Measurements from ENCODE around the gene CLEC11A. TPM values are rescaled to one million over a fixed set of nuclear protein-coding genes. Genes with fewer than 3 reads are reported as not detected.
A peak's percentile ranks its signal among the peaks of the same experiment; 100 is the strongest.

CLEC11A gene
- total and polyA plus RNA-seq, 9 of the 15 experiments (the other 6 are each of a cell fraction or from before 2014, with no cell fraction given), result 0.39 to 43.9 (median 3.4) TPM

DNA sequence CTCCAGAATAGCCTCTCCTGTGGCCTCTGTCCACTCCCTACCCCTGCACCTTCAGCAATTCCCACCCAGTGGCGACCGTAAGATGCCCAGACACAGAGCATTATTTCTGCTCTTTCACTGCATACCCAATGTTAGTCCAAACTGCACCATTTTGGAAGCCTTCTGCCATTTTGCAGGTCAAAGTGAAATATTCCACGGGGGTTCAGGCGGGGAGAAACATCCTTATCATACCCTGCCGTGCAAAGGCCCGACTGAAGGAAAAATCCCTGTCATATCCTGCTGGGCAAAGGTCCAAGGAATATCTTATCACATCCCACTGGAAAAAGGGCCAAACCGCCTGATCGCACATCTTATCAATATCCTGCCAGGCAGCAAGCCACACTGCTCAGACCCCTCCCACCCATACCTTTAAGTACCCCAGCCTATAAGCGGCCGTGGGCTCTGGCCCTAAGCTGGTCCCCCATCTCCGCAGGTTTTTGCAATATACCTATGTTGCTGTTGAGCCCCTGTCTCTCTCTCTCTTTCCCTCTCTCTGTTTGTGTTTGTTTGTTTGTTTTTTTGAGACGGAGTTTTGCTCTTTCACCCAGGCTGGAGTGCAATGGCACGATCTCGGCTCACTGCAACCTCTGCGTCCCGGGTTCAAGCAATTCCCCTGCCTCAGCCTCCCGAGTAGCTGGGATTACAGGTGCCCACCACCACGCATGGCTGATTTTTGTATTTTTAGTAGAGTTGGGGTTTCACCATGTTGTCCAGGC, 18.2 kb downstream of the CLEC11A start:
- no peaks in the 10 kb centered on the region for H3K79me2 ChIP-seq (ENCODE audit: control insufficient read depth, insufficient read depth, low read length)
- intact Hi-C loops (cut with micrococcal nuclease) (no loop called here), in situ Hi-C loops (cut with MboI) (no loop called here)
- CTCF ChIA-PET (ENCODE audit: low intra/inter-chr PET ratio), result interaction anchor here (0.9 kb wide), 1 partner anchor 35 kb away, joined by 3 read pairs; no protein-coding TSS in a partner anchor
- peak in 1 of 4 experiments; percentile 85 for DNase-seq (ENCODE audit: extremely low read depth in 1 of 4, low spot score in 3 of 4)
- peak overlapping the region; percentile 68 for H3K4me2 ChIP-seq (ENCODE audit: insufficient read depth, low read length)
- peak overlapping the region; percentile 78 for H3K27ac ChIP-seq (ENCODE audit: extremely low read depth, low read depth, low read length)
- no peak overlapping the region; the same call in 1 of the 2 replicates for H3K4me3 ChIP-seq
- peaks cover 49 to 51% of the 10 kb centered on the region in 2 experiments for H3K4me1 ChIP-seq (replicated peaks in 1 of 2; ENCODE audit: control insufficient read depth in 2 of 2, insufficient read depth in 2 of 2, low read length in 2 of 2)
- BruUV-seq (replicated peaks), result no TSS peak
- H3K9ac ChIP-seq (ENCODE audit: insufficient read depth in 1 of 2, low read depth in 2 of 2, low read length in 2 of 2), result peak overlapping the region; percentile 57 to 88; a peak in 3 of 4 replicates
- POLR2A ChIA-PET, result interaction anchor here (0.6 to 1.5 kb wide), 4 partner anchors 12 to 26 kb away, joined by 3 to 7 read pairs (median 3); no protein-coding TSS in a partner anchor
- H3K36me3 ChIP-seq (ENCODE audit: control insufficient read depth, insufficient read depth, low read length), result no peaks in the 10 kb centered on the region
- 8% methylated on average over 13 of the region's 18 CpGs for WGBS (ENCODE audit: insufficient coverage, low coverage, missing lambda C conversion rate)
- ATAC-seq, result peak; percentile 37
- no peaks in the 10 kb centered on the region for H4K20me1 ChIP-seq (replicated peaks; ENCODE audit: control insufficient read depth, insufficient read depth, low read length)
- peak; percentile 87 for FAIRE-seq
- peak overlapping the region; percentile 84 for H2AFZ ChIP-seq (ENCODE audit: low read depth, low read length)
- no peaks in the 10 kb centered on the region for H3K9me3 ChIP-seq (replicated peaks; ENCODE audit: control insufficient read depth, insufficient read depth, low read depth, low read length)
- H3K27me3 ChIP-seq (ENCODE audit: control insufficient read depth in 2 of 2, insufficient read depth in 2 of 2, low read length in 2 of 2), result no peaks in the 10 kb centered on the region
- H3K9me1 ChIP-seq (ENCODE audit: control insufficient read depth, insufficient read depth, low read length), result no peaks in the 10 kb centered on the region
- no peak for TF ChIP-seq ZNF280A (IDR thresholded peaks at IDR 0.05; ENCODE audit: low read depth, partially characterized antibody)
- TF ChIP-seq ZFX (CRISPR knock-in tag; IDR thresholded peaks at IDR 0.05), result peak; percentile 26; the same call in 1 of the 2 replicates
- TF ChIP-seq RCOR1 (IDR thresholded peaks at IDR 0.05; ENCODE audit: borderline replicate concordance in 1 of 2, low read depth in 2 of 2, low read length in 2 of 2), result peak in 1 of 2 experiments; percentile 88; a peak in 2 of 4 replicates
- TF ChIP-seq ETV5 (CRISPR knock-in tag; IDR thresholded peaks at IDR 0.05; ENCODE audit: low read depth), result peak; percentile 71
- no peak for TF ChIP-seq ZNF778 (CRISPR knock-in tag; IDR thresholded peaks at IDR 0.05)
- TF ChIP-seq MECOM (CRISPR knock-in tag; IDR thresholded peaks at IDR 0.05), result 0 out of 2 replicates have a peak, but pooled peaks have one; percentile 28
- TF ChIP-seq CC2D1A (IDR thresholded peaks at IDR 0.05), result no peak
- no peak for TF ChIP-seq SRSF7 (optimal IDR thresholded peaks at IDR 0.05; ENCODE audit: low read depth, low read length)
- no peak for TF ChIP-seq GABPB2 (CRISPR knock-in tag; conservative IDR thresholded peaks at IDR 0.05)
- peak; percentile 57; the same call in 1 of the 2 replicates for TF ChIP-seq MYNN (IDR thresholded peaks at IDR 0.05)
- TF ChIP-seq MYNN (CRISPR knock-in tag; IDR thresholded peaks at IDR 0.05), result no peak
- no peak for TF ChIP-seq KDM5B (IDR thresholded peaks at IDR 0.05; ENCODE audit: insufficient replicate concordance, low read depth, low read length)
- TF ChIP-seq, protein P1, sequence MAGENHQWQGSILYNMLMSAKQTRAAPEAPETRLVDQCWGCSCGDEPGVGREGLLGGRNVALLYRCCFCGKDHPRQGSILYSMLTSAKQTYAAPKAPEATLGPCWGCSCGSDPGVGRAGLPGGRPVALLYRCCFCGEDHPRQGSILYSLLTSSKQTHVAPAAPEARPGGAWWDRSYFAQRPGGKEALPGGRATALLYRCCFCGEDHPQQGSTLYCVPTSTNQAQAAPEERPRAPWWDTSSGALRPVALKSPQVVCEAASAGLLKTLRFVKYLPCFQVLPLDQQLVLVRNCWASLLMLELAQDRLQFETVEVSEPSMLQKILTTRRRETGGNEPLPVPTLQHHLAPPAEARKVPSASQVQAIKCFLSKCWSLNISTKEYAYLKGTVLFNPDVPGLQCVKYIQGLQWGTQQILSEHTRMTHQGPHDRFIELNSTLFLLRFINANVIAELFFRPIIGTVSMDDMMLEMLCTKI (IDR thresholded peaks at IDR 0.05; ENCODE audit: partially characterized antibody), result no peak
- TF ChIP-seq BRD4 (IDR thresholded peaks at IDR 0.05), result no peak
- TF ChIP-seq, protein P2, sequence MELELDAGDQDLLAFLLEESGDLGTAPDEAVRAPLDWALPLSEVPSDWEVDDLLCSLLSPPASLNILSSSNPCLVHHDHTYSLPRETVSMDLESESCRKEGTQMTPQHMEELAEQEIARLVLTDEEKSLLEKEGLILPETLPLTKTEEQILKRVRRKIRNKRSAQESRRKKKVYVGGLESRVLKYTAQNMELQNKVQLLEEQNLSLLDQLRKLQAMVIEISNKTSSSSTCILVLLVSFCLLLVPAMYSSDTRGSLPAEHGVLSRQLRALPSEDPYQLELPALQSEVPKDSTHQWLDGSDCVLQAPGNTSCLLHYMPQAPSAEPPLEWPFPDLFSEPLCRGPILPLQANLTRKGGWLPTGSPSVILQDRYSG (tag; conservative IDR thresholded peaks at IDR 0.05; ENCODE audit: low read depth), result no peak
- no peak for TF ChIP-seq RB1 (IDR thresholded peaks at IDR 0.05; ENCODE audit: low read depth)
- peak; percentile 26; the same call in 1 of the 2 replicates for TF ChIP-seq NFATC3 (IDR thresholded peaks at IDR 0.05)
- TF ChIP-seq HDAC2 (IDR thresholded peaks at IDR 0.05), result no peak
- TF ChIP-seq CSDE1 (IDR thresholded peaks at IDR 0.05), result no peak
- peak; percentile 31; the same call in 1 of the 2 replicates for TF ChIP-seq PYGO2 (tag; IDR thresholded peaks at IDR 0.05)
